GM23338 (cell line): Measurements from ENCODE around the gene CLDN24. TPM values are rescaled to one million over a fixed set of nuclear protein-coding genes. Genes with fewer than 3 reads are reported as not detected.

Experiments
- ATAC-seq: fragments of 200-7000 bp; cut with Tn5 transposase; 3 replicates; pipeline ENCODE4 v1.9.1; 2020
- DNase-seq: peaks from one replicate; pipeline ENCODE4 v3.0.0-alpha.2; 2015; ENCODE audit warnings: low spot score
- H2AFZ ChIP-seq: fragments of 200-600 bp; sonication (generic); 2 replicates; pipeline ENCODE4 v1.8.0; 2016; ENCODE audit warnings: antibody characterized with exemption, mild to moderate bottlenecking, moderate library complexity
- H3F3A ChIP-seq: fragments of 200-600 bp; sonication (generic); replicated peaks from 2 replicates; pipeline ENCODE4 v1.8.0; 2017; ENCODE audit warnings: antibody characterized with exemption, mixed run types, low read depth
- H3K27ac ChIP-seq: fragments of 200-600 bp; sonication (generic); 2 replicates; pipeline ENCODE4 v1.6.1; 2016; ENCODE audit warnings: low read depth
- H3K27me3 ChIP-seq: fragments of 200-600 bp; sonication (generic); 2 replicates; pipeline ENCODE4 v1.8.0; 2016; ENCODE audit warnings: mild to moderate bottlenecking, mixed run types, moderate library complexity; ENCODE audit not compliant: insufficient read depth
- H3K36me3 ChIP-seq: fragments of 200-600 bp; sonication (generic); 2 replicates; pipeline ENCODE4 v1.8.0; 2016; ENCODE audit warnings: mild to moderate bottlenecking; ENCODE audit not compliant: insufficient read depth
- H3K4me1 ChIP-seq: fragments of 200-600 bp; sonication (generic); 2 replicates; pipeline ENCODE4 v1.8.0; 2016; ENCODE audit warnings: mild to moderate bottlenecking, moderate library complexity; ENCODE audit not compliant: insufficient read depth
- H3K4me2 ChIP-seq: fragments of 200-600 bp; sonication (generic); 2 replicates; pipeline ENCODE4 v1.7.1; 2017; ENCODE audit warnings: mixed run types
- H3K4me3 ChIP-seq: fragments of 200-600 bp; sonication (generic); 2 replicates; pipeline ENCODE4 v1.6.1; 2016; ENCODE audit warnings: mixed run types
- H3K79me2 ChIP-seq: fragments of 200-600 bp; sonication (generic); replicated peaks from 2 replicates; pipeline ENCODE4 v1.8.0; 2017; ENCODE audit warnings: mild to moderate bottlenecking; ENCODE audit not compliant: insufficient read depth
- H3K9me2 ChIP-seq: fragments of 200-600 bp; sonication (generic); 2 replicates; pipeline ENCODE4 v1.8.0; 2017; ENCODE audit not compliant: insufficient read depth
- H4K20me1 ChIP-seq: fragments of 200-600 bp; sonication (generic); replicated peaks from 2 replicates; pipeline ENCODE4 v1.8.0; 2017; ENCODE audit warnings: mild to moderate bottlenecking; ENCODE audit not compliant: insufficient read depth
- H3K27ac Mint-ChIP-seq: 2 replicates; pipeline ENCODE4 v1.8.0; 2020; ENCODE audit warnings: inconsistent platforms, mild to moderate bottlenecking, moderate library complexity, mixed read lengths
- H3K27me3 Mint-ChIP-seq: 3 replicates; pipeline ENCODE4 v1.8.0; 2022; ENCODE audit warnings: low read depth, mild to moderate bottlenecking, moderate library complexity, mixed read lengths, inconsistent platforms; ENCODE audit not compliant: insufficient read depth, poor library complexity
- H3K36me3 Mint-ChIP-seq: 3 replicates; pipeline ENCODE4 v1.8.0; 2021; ENCODE audit warnings: low read depth, mild to moderate bottlenecking, inconsistent platforms, moderate library complexity, mixed read lengths
- H3K4me1 Mint-ChIP-seq: 3 replicates; pipeline ENCODE4 v1.8.0; 2020; ENCODE audit warnings: mild to moderate bottlenecking, inconsistent platforms, mixed read lengths
- H3K4me3 Mint-ChIP-seq: 3 replicates; pipeline ENCODE4 v1.8.0; 2021; ENCODE audit warnings: moderate library complexity, mild to moderate bottlenecking, inconsistent platforms, mixed read lengths
- H3K9me3 Mint-ChIP-seq: 3 replicates; pipeline ENCODE4 v1.8.0; 2020; ENCODE audit warnings: moderate library complexity, mild to moderate bottlenecking, inconsistent platforms, mixed read lengths
- CREB1 ChIP-seq: fragments of 250-450 bp; sonication (Bioruptor Pico); IDR thresholded peaks from 2 replicates; pipeline ENCODE4 v1.5.0; 2020; ENCODE audit warnings: low read depth, mild to moderate bottlenecking, moderate library complexity
- NANOG ChIP-seq: IDR thresholded peaks from 2 replicates; pipeline ENCODE4 v1.6.1; 2016; ENCODE audit warnings: antibody characterized with exemption, borderline replicate concordance
- POLR2AphosphoS5 ChIP-seq: IDR thresholded peaks from 2 replicates; pipeline ENCODE4 v1.6.1; 2016; ENCODE audit warnings: antibody characterized with exemption, low read depth
- REST ChIP-seq: IDR thresholded peaks from one replicate; pipeline ENCODE4 v1.6.1; 2018; ENCODE audit warnings: antibody characterized with exemption; ENCODE audit not compliant: unreplicated experiment
- ZNF462 ChIP-seq: fragments of 250-450 bp; sonication (Bioruptor Pico); IDR thresholded peaks from 2 replicates; pipeline ENCODE4 v1.5.0; 2020; ENCODE audit warnings: mild to moderate bottlenecking, moderate library complexity
- polyA plus RNA-seq: library from polyadenylated mRNA; unstranded; fragments of >200 nt; fragmentation: Nextera tagmentation; extraction: Ambion mirVana; gene quantifications from 2 replicates; pipeline ENCODE4 v1.2.1, GENCODE V29; 2016
- total RNA-seq: library from RNA; depleted of rRNA; stranded (reverse); fragments of >200 nt; shearing (Covaris generic); gene quantifications from 2 replicates; pipeline ENCODE4 v1.2.3, GENCODE V29; 2014

The CLDN24 gene
- total and polyA plus RNA-seq, 2 experiments from 2014 or later = not detected

- no peak overlapping the region; the same call in 1 of the 2 replicates for H3K27ac Mint-ChIP-seq
- no peaks in the 10 kb centered on the region for H3F3A ChIP-seq
- TF ChIP-seq NANOG = no peak
- TF ChIP-seq POLR2AphosphoS5 = no peak
- TF ChIP-seq CREB1 (CRISPR knock-in tag) = no peak
- TF ChIP-seq ZNF462 (CRISPR knock-in tag) = no peak
- peaks cover 84% of the 10 kb centered on the region for H3K36me3 Mint-ChIP-seq
- H3K4me1 Mint-ChIP-seq = peaks cover 3% of the 10 kb centered on the region; the same call in 2 of the 3 replicates
- H4K20me1 ChIP-seq = no peaks in the 10 kb centered on the region; the same call in 1 of the 2 replicates
- no peak overlapping the region for H3K27ac ChIP-seq
- H3K79me2 ChIP-seq = no peaks in the 10 kb centered on the region
- DNase-seq (no peak), ATAC-seq (no peak)
- no peak overlapping the region for H2AFZ ChIP-seq
- no peak overlapping the region for H3K4me3 ChIP-seq
- H3K4me1 ChIP-seq = no peaks in the 10 kb centered on the region
- no peak overlapping the region for H3K4me2 ChIP-seq
- peaks cover 11% of the 10 kb centered on the region for H3K27me3 Mint-ChIP-seq
- H3K9me3 Mint-ChIP-seq = no peaks in the 10 kb centered on the region
- H3K9me2 ChIP-seq = no peaks in the 10 kb centered on the region
- H3K36me3 ChIP-seq = peaks cover 51% of the 10 kb centered on the region
- H3K4me3 Mint-ChIP-seq = no peak overlapping the region
- H3K27me3 ChIP-seq = no peaks in the 10 kb centered on the region
Measured at GRCh38 chr4:183286590-183287308, 35.5 kb downstream of the CLDN24 start.

- TF ChIP-seq REST (no peak), CREB1 (CRISPR knock-in tag) (no peak)
- no peaks in the 10 kb centered on the region; the same call in 1 of the 2 replicates for H4K20me1 ChIP-seq
- Mint-ChIP-seq H3K27ac (no peak overlapping the region; the same call in 1 of the 2 replicates), H3K4me1 (peaks cover under 1% of the 10 kb centered on the region; the same call in 1 of the 3 replicates), H3K36me3 (peaks cover 79% of the 10 kb centered on the region), H3K9me3 (no peaks in the 10 kb centered on the region), H3K4me3 (no peak overlapping the region), H3K27me3 (peaks cover 11% of the 10 kb centered on the region)
- H3K79me2 ChIP-seq = no peaks in the 10 kb centered on the region
- H3K4me2 ChIP-seq = no peak overlapping the region
- H3K4me1 ChIP-seq = no peaks in the 10 kb centered on the region
- no peak for DNase-seq
- H3K27me3 ChIP-seq = no peaks in the 10 kb centered on the region
- no peak for ATAC-seq
- no peaks in the 10 kb centered on the region for H3F3A ChIP-seq
- H2AFZ ChIP-seq = no peak overlapping the region
- no peak overlapping the region for H3K4me3 ChIP-seq
- H3K36me3 ChIP-seq = peaks cover 53% of the 10 kb centered on the region
- H3K27ac ChIP-seq = no peak overlapping the region
- no peaks in the 10 kb centered on the region for H3K9me2 ChIP-seq
Measured at GRCh38 chr4:183285886-183286285, 36.3 kb downstream of the CLDN24 start.
